PC-3 (cell line): ENCODE measurements around the gene EIF4A3.

Source experiments
- EZH2phosphoT487 ChIP-seq: fragments of 300-600 bp; sonication (generic); IDR thresholded peaks from 2 replicates; pipeline ENCODE4 v1.6.1; 2018; ENCODE audit warnings: mild to moderate bottlenecking, antibody characterized with exemption, low read length, borderline replicate concordance
- TF ChIP-seq, protein P1 (sequence below): fragments of 300-600 bp; sonication (generic); conservative IDR thresholded peaks from 2 replicates; pipeline ENCODE4 v1.5.1; 2017; ENCODE audit warnings: antibody characterized with exemption, low read depth, mild to moderate bottlenecking, low read length

- TF ChIP-seq, protein P1, sequence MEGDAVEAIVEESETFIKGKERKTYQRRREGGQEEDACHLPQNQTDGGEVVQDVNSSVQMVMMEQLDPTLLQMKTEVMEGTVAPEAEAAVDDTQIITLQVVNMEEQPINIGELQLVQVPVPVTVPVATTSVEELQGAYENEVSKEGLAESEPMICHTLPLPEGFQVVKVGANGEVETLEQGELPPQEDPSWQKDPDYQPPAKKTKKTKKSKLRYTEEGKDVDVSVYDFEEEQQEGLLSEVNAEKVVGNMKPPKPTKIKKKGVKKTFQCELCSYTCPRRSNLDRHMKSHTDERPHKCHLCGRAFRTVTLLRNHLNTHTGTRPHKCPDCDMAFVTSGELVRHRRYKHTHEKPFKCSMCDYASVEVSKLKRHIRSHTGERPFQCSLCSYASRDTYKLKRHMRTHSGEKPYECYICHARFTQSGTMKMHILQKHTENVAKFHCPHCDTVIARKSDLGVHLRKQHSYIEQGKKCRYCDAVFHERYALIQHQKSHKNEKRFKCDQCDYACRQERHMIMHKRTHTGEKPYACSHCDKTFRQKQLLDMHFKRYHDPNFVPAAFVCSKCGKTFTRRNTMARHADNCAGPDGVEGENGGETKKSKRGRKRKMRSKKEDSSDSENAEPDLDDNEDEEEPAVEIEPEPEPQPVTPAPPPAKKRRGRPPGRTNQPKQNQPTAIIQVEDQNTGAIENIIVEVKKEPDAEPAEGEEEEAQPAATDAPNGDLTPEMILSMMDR = no peak
- TF ChIP-seq EZH2phosphoT487 = no peak
These were observed 34.5 kb upstream of the EIF4A3 start for GRCh38 chr17:80181431-80181830.
